Loucy (cell line): ENCODE measurements around the gene CDK6.
"Not testable (repeated sequence)": the region's sequence is repeated elsewhere in the genome, so short reads cannot be mapped to it uniquely, and the experiment has no call there.

Source experiments
- H2AFZ ChIP-seq: fragments of 200-600 bp; sonication (generic); 2 replicates; pipeline ENCODE4 v1.6.0; 2016; ENCODE audit warnings: antibody characterized with exemption, mild to moderate bottlenecking, low read length, moderate library complexity
- H3F3A ChIP-seq: fragments of 200-600 bp; 2 replicates; pipeline ENCODE4 v1.6.0; 2016; ENCODE audit warnings: antibody characterized with exemption, low read depth, mild to moderate bottlenecking
- H3K27me3 ChIP-seq: fragments of 200-600 bp; sonication (generic); 2 replicates; pipeline ENCODE4 v1.6.1; 2014; ENCODE audit warnings: low read length, mild to moderate bottlenecking; ENCODE audit not compliant: insufficient read depth, poor library complexity, severe bottlenecking
- H3K36me3 ChIP-seq: fragments of 200-600 bp; sonication (generic); 2 replicates; pipeline ENCODE4 v1.6.1; 2016; ENCODE audit warnings: low read length; ENCODE audit not compliant: insufficient read depth
- H3K4me1 ChIP-seq: fragments of 200-600 bp; sonication (generic); 2 replicates; pipeline ENCODE4 v1.5.1; 2014; ENCODE audit warnings: low read length, mild to moderate bottlenecking; ENCODE audit not compliant: insufficient read depth, poor library complexity, severe bottlenecking
- H3K4me2 ChIP-seq: fragments of 200-600 bp; sonication (generic); 2 replicates; pipeline ENCODE4 v1.6.0; 2014; ENCODE audit warnings: antibody characterized with exemption, low read length, low read depth, mild to moderate bottlenecking; ENCODE audit not compliant: poor library complexity, severe bottlenecking
- H3K4me3 ChIP-seq: fragments of 200-600 bp; sonication (generic); 2 replicates; pipeline ENCODE4 v1.5.1; 2014; ENCODE audit warnings: low read length, mild to moderate bottlenecking, mixed read lengths; ENCODE audit not compliant: poor library complexity, severe bottlenecking
- H3K79me2 ChIP-seq: fragments of 200-600 bp; sonication (generic); 2 replicates; pipeline ENCODE4 v1.6.1; 2014; ENCODE audit warnings: low read length; ENCODE audit not compliant: insufficient read depth
- H3K9ac ChIP-seq: fragments of 200-600 bp; sonication (generic); 2 replicates; pipeline ENCODE4 v1.6.0; 2014; ENCODE audit warnings: mild to moderate bottlenecking, low read depth, low read length, moderate library complexity; ENCODE audit not compliant: poor library complexity, severe bottlenecking
- H3K9me2 ChIP-seq: fragments of 200-600 bp; sonication (generic); replicated peaks from 2 replicates; pipeline ENCODE4 v1.6.1; 2016; ENCODE audit warnings: low read depth, low read length, mixed read lengths
- H3K9me3 ChIP-seq: fragments of 200-600 bp; sonication (generic); 2 replicates; pipeline ENCODE4 v1.6.1; 2014; ENCODE audit warnings: mild to moderate bottlenecking, antibody characterized with exemption, low read length, low read depth; ENCODE audit not compliant: insufficient read depth
- H4K20me1 ChIP-seq: fragments of 200-600 bp; sonication (generic); 2 replicates; pipeline ENCODE4 v1.6.0; 2014; ENCODE audit warnings: antibody characterized with exemption, low read length, mild to moderate bottlenecking; ENCODE audit not compliant: insufficient read depth, poor library complexity, severe bottlenecking
- EZH2phosphoT487 ChIP-seq: fragments of 200-600 bp; IDR thresholded peaks from 2 replicates; pipeline ENCODE4 v1.6.1; 2018; ENCODE audit warnings: antibody characterized with exemption, mild to moderate bottlenecking, moderate library complexity, borderline replicate concordance
- TF ChIP-seq, protein P1 (sequence below): fragments of 200-600 bp; sonication (generic); conservative IDR thresholded peaks from 2 replicates; pipeline ENCODE4 v1.5.1; 2014; ENCODE audit warnings: mild to moderate bottlenecking, antibody characterized with exemption, low read length

CDK6 gene

DNA sequence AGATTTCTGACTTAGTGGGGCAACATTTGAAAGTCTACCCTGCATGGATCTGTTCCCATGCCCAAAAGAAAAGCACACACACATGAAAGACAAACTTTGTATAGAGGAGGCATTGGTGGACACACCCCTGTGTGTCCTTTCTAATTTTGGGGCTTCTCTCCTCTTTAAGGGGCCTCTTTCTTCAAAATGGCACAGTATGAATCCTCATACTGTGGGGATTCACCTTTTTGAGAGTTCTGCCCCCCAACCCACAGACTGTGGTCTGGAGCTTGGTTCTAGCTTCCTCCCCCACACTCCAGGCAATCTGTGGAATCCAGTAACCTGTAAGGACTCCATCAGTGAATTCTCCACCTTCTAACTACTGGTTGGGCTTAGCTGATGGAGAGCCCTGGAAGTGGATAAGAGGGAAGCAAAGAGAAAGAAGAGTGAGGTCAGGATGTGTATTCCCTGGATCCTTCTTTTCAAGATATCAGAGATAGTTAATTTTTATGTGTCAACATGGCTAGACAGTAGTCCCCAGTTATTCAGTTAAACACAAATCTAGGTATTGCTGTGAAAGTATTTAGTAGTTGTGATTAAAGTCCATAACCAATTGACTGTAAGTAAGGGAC, 32.4 kb upstream of the CDK6 start:
- Histone ChIP-seq H3K4me1 (peaks cover 5% of the 10 kb centered on the region), H3F3A (no peaks in the 10 kb centered on the region), H3K27me3 (no peaks in the 10 kb centered on the region), H2AFZ (no peak overlapping the region), H4K20me1 (no peaks in the 10 kb centered on the region), H3K79me2 (no peaks in the 10 kb centered on the region), H3K9me3 (no peaks in the 10 kb centered on the region), H3K36me3 (peaks cover 13% of the 10 kb centered on the region; the same call in 1 of the 2 replicates), H3K4me2 (no peak overlapping the region), H3K4me3 (no peak overlapping the region), H3K9me2 (no peaks in the 10 kb centered on the region), H3K9ac (no peak overlapping the region)
- no peak for TF ChIP-seq EZH2phosphoT487
- TF ChIP-seq, protein P1, sequence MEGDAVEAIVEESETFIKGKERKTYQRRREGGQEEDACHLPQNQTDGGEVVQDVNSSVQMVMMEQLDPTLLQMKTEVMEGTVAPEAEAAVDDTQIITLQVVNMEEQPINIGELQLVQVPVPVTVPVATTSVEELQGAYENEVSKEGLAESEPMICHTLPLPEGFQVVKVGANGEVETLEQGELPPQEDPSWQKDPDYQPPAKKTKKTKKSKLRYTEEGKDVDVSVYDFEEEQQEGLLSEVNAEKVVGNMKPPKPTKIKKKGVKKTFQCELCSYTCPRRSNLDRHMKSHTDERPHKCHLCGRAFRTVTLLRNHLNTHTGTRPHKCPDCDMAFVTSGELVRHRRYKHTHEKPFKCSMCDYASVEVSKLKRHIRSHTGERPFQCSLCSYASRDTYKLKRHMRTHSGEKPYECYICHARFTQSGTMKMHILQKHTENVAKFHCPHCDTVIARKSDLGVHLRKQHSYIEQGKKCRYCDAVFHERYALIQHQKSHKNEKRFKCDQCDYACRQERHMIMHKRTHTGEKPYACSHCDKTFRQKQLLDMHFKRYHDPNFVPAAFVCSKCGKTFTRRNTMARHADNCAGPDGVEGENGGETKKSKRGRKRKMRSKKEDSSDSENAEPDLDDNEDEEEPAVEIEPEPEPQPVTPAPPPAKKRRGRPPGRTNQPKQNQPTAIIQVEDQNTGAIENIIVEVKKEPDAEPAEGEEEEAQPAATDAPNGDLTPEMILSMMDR: no peak

DNA sequence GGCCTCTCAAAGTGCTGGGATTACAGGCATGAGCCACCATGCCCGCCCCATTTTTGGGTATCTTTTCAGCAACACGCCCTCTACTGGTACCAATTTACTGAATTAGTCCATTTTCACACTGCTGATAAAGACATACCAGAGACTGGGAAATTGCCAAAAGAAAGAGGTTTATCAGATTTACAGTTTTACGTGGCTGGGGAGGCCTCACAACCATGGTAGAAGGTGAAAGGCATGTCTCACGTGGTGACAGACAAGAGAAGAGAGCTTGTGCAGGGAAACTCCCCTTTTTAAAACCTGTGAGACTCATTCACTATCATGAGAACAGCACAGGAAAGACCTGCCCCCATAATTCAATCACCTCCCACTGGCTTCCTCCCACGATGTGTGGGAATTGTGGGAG, 27.8 kb upstream of the CDK6 start:
- H4K20me1 ChIP-seq, H3K79me2 ChIP-seq, H3K4me3 ChIP-seq, H3K4me2 ChIP-seq, H3K9me2 ChIP-seq, H3K9ac ChIP-seq, H3K27me3 ChIP-seq, H3K36me3 ChIP-seq, H3F3A ChIP-seq, H3K9me3 ChIP-seq, H3K4me1 ChIP-seq, H2AFZ ChIP-seq: not testable (repeated sequence)
- TF ChIP-seq, protein P1: peak; percentile 38; the same call in 1 of the 2 replicates

DNA sequence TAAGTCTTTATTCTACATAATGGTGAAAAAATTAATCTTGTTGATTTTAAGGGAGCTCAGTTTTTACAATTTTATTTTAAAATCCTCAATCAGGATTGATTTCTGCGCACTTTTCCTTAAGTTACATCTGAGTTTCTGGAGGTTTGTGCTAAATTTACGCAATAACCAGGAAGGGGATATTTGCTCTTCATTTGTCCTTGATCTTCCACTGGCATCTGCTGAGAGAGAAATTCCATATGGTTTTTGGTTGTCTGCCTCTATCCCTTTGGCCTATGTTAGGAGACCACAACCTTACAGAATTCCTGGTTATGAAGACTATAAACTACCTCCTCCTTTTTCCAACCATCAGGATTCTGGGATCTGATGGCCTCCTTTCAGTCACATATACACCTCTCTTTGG, 20.1 kb upstream of the CDK6 start:
- no peaks in the 10 kb centered on the region for H3F3A ChIP-seq
- TF ChIP-seq EZH2phosphoT487: no peak
- TF ChIP-seq, protein P1: no peak
- no peak overlapping the region for H2AFZ ChIP-seq

More for the DNA sequence above, 20.1 kb upstream of the CDK6 start:
- no peak overlapping the region for H3K4me2 ChIP-seq
- no peaks in the 10 kb centered on the region for H3K9me2 ChIP-seq
- no peaks in the 10 kb centered on the region for H4K20me1 ChIP-seq
- no peaks in the 10 kb centered on the region for H3K27me3 ChIP-seq
- no peak overlapping the region for H3K4me3 ChIP-seq
- H3K9ac ChIP-seq: no peak overlapping the region
- peaks cover 38% of the 10 kb centered on the region for H3K4me1 ChIP-seq
- H3K79me2 ChIP-seq: peaks cover 50% of the 10 kb centered on the region
- H3K9me3 ChIP-seq: no peaks in the 10 kb centered on the region
- H3K36me3 ChIP-seq: peaks cover 16% of the 10 kb centered on the region; the same call in 1 of the 2 replicates
